ENCODE data around the gene TMEM131L.

DNA sequence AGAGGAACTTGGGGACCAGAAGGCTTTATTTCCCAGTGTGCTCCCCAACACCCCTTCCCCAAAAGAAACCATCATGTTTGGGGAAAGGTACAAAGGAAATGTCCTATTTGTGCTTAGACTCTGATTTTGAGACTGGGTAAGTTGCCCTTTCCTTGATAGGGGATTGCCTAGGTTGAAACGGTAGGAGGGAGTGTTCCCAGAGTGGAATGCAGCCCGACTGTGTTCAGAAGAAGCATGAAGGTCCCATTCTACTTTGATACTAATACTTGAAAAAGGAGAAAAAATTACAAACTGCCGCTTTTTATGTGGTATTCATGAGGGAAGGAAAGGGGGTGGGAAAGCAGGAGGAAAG is 32.4 kb upstream of the TMEM131L start:
- TF ChIP-seq EP300 (IDR thresholded peaks at IDR 0.05) (no peak), POLR2AphosphoS5 (IDR thresholded peaks at IDR 0.05) (no peak), POLR2A (IDR thresholded peaks at IDR 0.05) (no peak)
- TF ChIP-seq, protein P1, sequence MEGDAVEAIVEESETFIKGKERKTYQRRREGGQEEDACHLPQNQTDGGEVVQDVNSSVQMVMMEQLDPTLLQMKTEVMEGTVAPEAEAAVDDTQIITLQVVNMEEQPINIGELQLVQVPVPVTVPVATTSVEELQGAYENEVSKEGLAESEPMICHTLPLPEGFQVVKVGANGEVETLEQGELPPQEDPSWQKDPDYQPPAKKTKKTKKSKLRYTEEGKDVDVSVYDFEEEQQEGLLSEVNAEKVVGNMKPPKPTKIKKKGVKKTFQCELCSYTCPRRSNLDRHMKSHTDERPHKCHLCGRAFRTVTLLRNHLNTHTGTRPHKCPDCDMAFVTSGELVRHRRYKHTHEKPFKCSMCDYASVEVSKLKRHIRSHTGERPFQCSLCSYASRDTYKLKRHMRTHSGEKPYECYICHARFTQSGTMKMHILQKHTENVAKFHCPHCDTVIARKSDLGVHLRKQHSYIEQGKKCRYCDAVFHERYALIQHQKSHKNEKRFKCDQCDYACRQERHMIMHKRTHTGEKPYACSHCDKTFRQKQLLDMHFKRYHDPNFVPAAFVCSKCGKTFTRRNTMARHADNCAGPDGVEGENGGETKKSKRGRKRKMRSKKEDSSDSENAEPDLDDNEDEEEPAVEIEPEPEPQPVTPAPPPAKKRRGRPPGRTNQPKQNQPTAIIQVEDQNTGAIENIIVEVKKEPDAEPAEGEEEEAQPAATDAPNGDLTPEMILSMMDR (IDR thresholded peaks at IDR 0.05): no peak
